ENCODE measurements around the gene PROM2. TPM values are rescaled to one million over a fixed set of nuclear protein-coding genes. Genes with fewer than 3 reads are reported as not detected.

The PROM2 gene
- total RNA-seq, 1 donor from 2014 or later: 0.39 TPM

Other genes with a start within 250 kb of the PROM2 start
- not detected for gene MAL, start 248.7 kb upstream of the PROM2 start, total RNA-seq
- gene MRPS5, start 152.6 kb upstream of the PROM2 start, total RNA-seq: 43.4 TPM
- gene ZNF514, start 114.6 kb upstream of the PROM2 start, total RNA-seq: 11.7 TPM
- gene ZNF2, start 108.6 kb upstream of the PROM2 start, total RNA-seq: 2.6 TPM
- gene ZNF892, start 66.9 kb upstream of the PROM2 start, total RNA-seq: 3.6 TPM
- 3.8 TPM for gene KCNIP3, start 22.9 kb downstream of the PROM2 start, total RNA-seq
- 18.5 TPM for gene FAHD2A, start 128.3 kb downstream of the PROM2 start, total RNA-seq
- not detected for gene TRIM43B, start 210.3 kb downstream of the PROM2 start, total RNA-seq

Measured in mesenteric fat pad (tissue), 1 donor.